Keratinocyte (primary cell): Measurements from ENCODE around the gene GIMAP8.

Experiments used
- CTCF ChIP-seq, 3 experiments: IDR thresholded peaks in 1 of 3; conservative IDR thresholded peaks in 1 of 3; optimal IDR thresholded peaks in 1 of 3; 2 replicates in 2 of 3; 3 replicates in 1 of 3; pipeline versions ENCODE3 to v1.5.1; 2011; ENCODE audit warnings: low read length in 3 of 3, mild to moderate bottlenecking in 3 of 3, moderate library complexity in 2 of 3, control low read depth in 1 of 3, inconsistent platforms in 1 of 3; ENCODE audit not compliant: insufficient read depth in 2 of 3; ENCODE audit errors: extremely low read depth in 1 of 3
- EZH2 ChIP-seq: IDR thresholded peaks from one replicate; pipeline ENCODE4 v1.6.1; 2012; ENCODE audit warnings: inconsistent platforms, mild to moderate bottlenecking, low read length, moderate library complexity

GRCh38 chr7:150465414-150465813 lies 15.0 kb downstream of the GIMAP8 start:
- TF ChIP-seq CTCF (optimal IDR thresholded peaks at IDR 0.05 in 1 of 3, IDR thresholded peaks at IDR 0.05 in 1 of 3, conservative IDR thresholded peaks at IDR 0.05 in 1 of 3; ENCODE audit: extremely low read depth in 1 of 3, insufficient read depth in 2 of 3, low read length in 3 of 3) (no peak), EZH2 (no peak)
